Measurements from ENCODE around the gene SYNJ1.

The SYNJ1 gene

GRCh38 chr21:32597205-32597604 is 130.6 kb downstream of the SYNJ1 start:
- DNase-seq, result no peak
- H3K56ac ChIP-seq (ENCODE audit: low read length), result no peak overlapping the region
- no peak overlapping the region for H3K23ac ChIP-seq (ENCODE audit: low read length)
- H3K79me2 ChIP-seq (ENCODE audit: control insufficient read depth, insufficient read depth, low read length), result no peaks in the 10 kb centered on the region
- no peak overlapping the region for H2AK5ac ChIP-seq (ENCODE audit: low read length)
- H2BK120ac ChIP-seq (ENCODE audit: low read depth, low read length), result no peak overlapping the region
- no peak overlapping the region for H4K5ac ChIP-seq (ENCODE audit: low read length)
- no peak overlapping the region for H3K4me2 ChIP-seq (ENCODE audit: low read length)
- H3K79me1 ChIP-seq (ENCODE audit: low read length), result no peaks in the 10 kb centered on the region
- no peak overlapping the region for H2BK15ac ChIP-seq (replicated peaks; ENCODE audit: low read depth)
- H3K9ac ChIP-seq (ENCODE audit: low read length), result no peak overlapping the region
- no peak overlapping the region for H3K18ac ChIP-seq (ENCODE audit: low read length)
- H3K4ac ChIP-seq (ENCODE audit: low read depth, low read length), result no peak overlapping the region
- no peak overlapping the region for H3K27ac ChIP-seq (ENCODE audit: low read depth, low read length)
- no peaks in the 10 kb centered on the region for H3K4me1 ChIP-seq (ENCODE audit: control insufficient read depth, low read depth, low read length)
- H4K8ac ChIP-seq (ENCODE audit: low read depth, low read length), result no peak overlapping the region
- peaks cover 1% of the 10 kb centered on the region for H3K36me3 ChIP-seq (ENCODE audit: control insufficient read depth, insufficient read depth, low read length)
- WGBS (ENCODE audit: extremely low coverage, insufficient coverage, low lambda C conversion rate), result no CpG with 5 or more reads among the region's 6 CpGs
- no peak overlapping the region for H3K4me3 ChIP-seq (ENCODE audit: low read length)
- no peak overlapping the region for H2BK5ac ChIP-seq (ENCODE audit: low read length)
- no peaks in the 10 kb centered on the region for H3K27me3 ChIP-seq (ENCODE audit: insufficient read depth, low read length, poor library complexity)

GRCh38 chr21:32595431-32595830 is 132.4 kb downstream of the SYNJ1 start:
- no peak overlapping the region for H2AK5ac ChIP-seq (ENCODE audit: low read length)
- DNase-seq, result no peak
- no peak overlapping the region for H3K18ac ChIP-seq (ENCODE audit: low read length)
- no peaks in the 10 kb centered on the region for H3K4me1 ChIP-seq (ENCODE audit: control insufficient read depth, low read depth, low read length)
- WGBS (ENCODE audit: extremely low coverage, insufficient coverage, low lambda C conversion rate), result no CpG with 5 or more reads among the region's 11 CpGs
- H2BK120ac ChIP-seq (ENCODE audit: low read depth, low read length), result no peak overlapping the region
- H3K56ac ChIP-seq (ENCODE audit: low read length), result no peak overlapping the region
- H3K9ac ChIP-seq (ENCODE audit: low read length), result no peak overlapping the region
- H3K27me3 ChIP-seq (ENCODE audit: insufficient read depth, low read length, poor library complexity), result no peaks in the 10 kb centered on the region
- H4K5ac ChIP-seq (ENCODE audit: low read length), result no peak overlapping the region
- no peak overlapping the region for H3K23ac ChIP-seq (ENCODE audit: low read length)
- H2BK5ac ChIP-seq (ENCODE audit: low read length), result no peak overlapping the region
- no peak overlapping the region for H4K8ac ChIP-seq (ENCODE audit: low read depth, low read length)
- H3K4me2 ChIP-seq (ENCODE audit: low read length), result no peak overlapping the region
- no peak overlapping the region for H3K4me3 ChIP-seq (ENCODE audit: low read length)
- H3K36me3 ChIP-seq (ENCODE audit: control insufficient read depth, insufficient read depth, low read length), result peaks cover 1% of the 10 kb centered on the region
- H3K79me2 ChIP-seq (ENCODE audit: control insufficient read depth, insufficient read depth, low read length), result no peaks in the 10 kb centered on the region
- H3K79me1 ChIP-seq (ENCODE audit: low read length), result no peaks in the 10 kb centered on the region
- no peak overlapping the region for H3K27ac ChIP-seq (ENCODE audit: low read depth, low read length)
- no peak overlapping the region for H3K4ac ChIP-seq (ENCODE audit: low read depth, low read length)
- H2BK15ac ChIP-seq (replicated peaks; ENCODE audit: low read depth), result no peak overlapping the region

DNA sequence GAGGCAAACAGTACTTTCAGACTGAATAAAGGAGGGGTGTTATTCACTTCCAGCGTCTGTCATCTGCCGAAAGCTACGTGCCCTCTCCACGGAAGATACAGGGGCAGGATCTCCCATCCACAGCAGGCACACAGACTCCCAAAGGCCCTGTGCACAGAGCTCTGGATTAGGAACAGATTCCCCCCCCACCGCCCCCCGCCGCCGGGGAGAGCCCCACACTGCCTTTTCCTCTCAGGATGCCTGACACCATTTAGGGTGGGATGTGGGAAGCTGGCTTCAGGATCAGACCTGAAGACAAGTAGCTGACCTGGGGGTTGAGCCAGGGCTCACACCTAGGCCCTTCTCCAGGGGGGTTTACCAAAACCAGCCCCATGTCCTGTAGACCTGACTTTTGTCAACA is 134.1 kb downstream of the SYNJ1 start:
- Histone ChIP-seq H3K9ac (ENCODE audit: low read length) (no peak overlapping the region), H2BK5ac (ENCODE audit: low read length) (no peak overlapping the region), H3K4ac (ENCODE audit: low read depth, low read length) (no peak overlapping the region), H3K4me3 (ENCODE audit: low read length) (no peak overlapping the region), H3K4me1 (ENCODE audit: control insufficient read depth, low read depth, low read length) (no peaks in the 10 kb centered on the region), H3K23ac (ENCODE audit: low read length) (no peak overlapping the region), H4K5ac (ENCODE audit: low read length) (no peak overlapping the region), H2BK15ac (replicated peaks; ENCODE audit: low read depth) (no peak overlapping the region), H3K18ac (ENCODE audit: low read length) (no peak overlapping the region), H4K8ac (ENCODE audit: low read depth, low read length) (no peak overlapping the region), H3K79me2 (ENCODE audit: control insufficient read depth, insufficient read depth, low read length) (no peaks in the 10 kb centered on the region), H3K79me1 (ENCODE audit: low read length) (no peaks in the 10 kb centered on the region), H3K36me3 (ENCODE audit: control insufficient read depth, insufficient read depth, low read length) (no peaks in the 10 kb centered on the region), H3K56ac (ENCODE audit: low read length) (no peak overlapping the region), H2BK120ac (ENCODE audit: low read depth, low read length) (no peak overlapping the region), H3K4me2 (ENCODE audit: low read length) (no peak overlapping the region), H2AK5ac (ENCODE audit: low read length) (no peak overlapping the region), H3K27ac (ENCODE audit: low read depth, low read length) (no peak overlapping the region), H3K27me3 (ENCODE audit: insufficient read depth, low read length, poor library complexity) (no peaks in the 10 kb centered on the region)
- no peak for DNase-seq
- no CpG with 5 or more reads among the region's 8 CpGs for WGBS (ENCODE audit: extremely low coverage, insufficient coverage, low lambda C conversion rate)

- no peak overlapping the region for H3K56ac ChIP-seq (ENCODE audit: low read length)
- H2AK5ac ChIP-seq (ENCODE audit: low read length), result no peak overlapping the region
- H3K79me2 ChIP-seq (ENCODE audit: control insufficient read depth, insufficient read depth, low read length), result no peaks in the 10 kb centered on the region
- no peaks in the 10 kb centered on the region for H3K79me1 ChIP-seq (ENCODE audit: low read length)
- no peak overlapping the region for H3K18ac ChIP-seq (ENCODE audit: low read length)
- no peak overlapping the region for H2BK120ac ChIP-seq (ENCODE audit: low read depth, low read length)
- H2BK15ac ChIP-seq (replicated peaks; ENCODE audit: low read depth), result no peak overlapping the region
- no peak overlapping the region for H3K27ac ChIP-seq (ENCODE audit: low read depth, low read length)
- H3K36me3 ChIP-seq (ENCODE audit: control insufficient read depth, insufficient read depth, low read length), result no peaks in the 10 kb centered on the region
- H3K9ac ChIP-seq (ENCODE audit: low read length), result no peak overlapping the region
- DNase-seq, result no peak
- no peak overlapping the region for H4K8ac ChIP-seq (ENCODE audit: low read depth, low read length)
- no peak overlapping the region for H3K4ac ChIP-seq (ENCODE audit: low read depth, low read length)
- no peak overlapping the region for H2BK5ac ChIP-seq (ENCODE audit: low read length)
- H3K4me1 ChIP-seq (ENCODE audit: control insufficient read depth, low read depth, low read length), result no peaks in the 10 kb centered on the region
- no peak overlapping the region for H3K4me2 ChIP-seq (ENCODE audit: low read length)
- WGBS (ENCODE audit: extremely low coverage, insufficient coverage, low lambda C conversion rate), result no CpG with 5 or more reads among the region's 10 CpGs
- no peak overlapping the region for H3K23ac ChIP-seq (ENCODE audit: low read length)
- no peak overlapping the region for H4K5ac ChIP-seq (ENCODE audit: low read length)
- no peaks in the 10 kb centered on the region for H3K27me3 ChIP-seq (ENCODE audit: insufficient read depth, low read length, poor library complexity)
- H3K4me3 ChIP-seq (ENCODE audit: low read length), result no peak overlapping the region
Measured at GRCh38 chr21:32592929-32593502, 134.8 kb downstream of the SYNJ1 start.

DNA sequence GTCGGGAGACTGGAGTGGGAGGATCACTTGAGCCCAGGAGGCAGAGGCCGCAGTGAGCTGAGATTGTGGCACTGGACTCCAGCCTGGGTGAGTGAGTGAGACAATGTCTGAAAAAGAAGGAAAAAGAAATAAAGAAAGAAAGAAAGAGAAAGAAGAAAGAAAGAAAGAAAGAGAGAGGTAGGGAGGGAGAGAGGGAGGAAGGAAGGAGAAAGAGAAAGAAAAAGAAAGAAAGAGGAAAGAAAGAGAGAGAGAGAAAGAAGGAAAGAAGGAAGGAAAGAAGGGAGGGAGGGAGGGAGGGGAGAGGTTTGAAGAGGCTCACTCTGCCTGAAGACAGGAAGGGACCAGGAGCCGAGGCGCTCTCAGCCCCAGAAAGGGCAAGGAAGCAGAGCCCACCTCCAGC is 137.7 kb downstream of the SYNJ1 start:
- WGBS (ENCODE audit: extremely low coverage, insufficient coverage, low lambda C conversion rate), result no CpG with 5 or more reads among the region's 4 CpGs
- Histone ChIP-seq H3K4me1 (ENCODE audit: control insufficient read depth, low read depth, low read length) (no peaks in the 10 kb centered on the region), H3K4me2 (ENCODE audit: low read length) (no peak overlapping the region)

GRCh38 chr21:32587651-32588050 is 140.2 kb downstream of the SYNJ1 start:
- Histone ChIP-seq H3K9ac (ENCODE audit: low read length) (no peak overlapping the region), H3K79me1 (ENCODE audit: low read length) (no peaks in the 10 kb centered on the region), H3K79me2 (ENCODE audit: control insufficient read depth, insufficient read depth, low read length) (no peaks in the 10 kb centered on the region), H3K27ac (ENCODE audit: low read depth, low read length) (no peak overlapping the region), H3K4me1 (ENCODE audit: control insufficient read depth, low read depth, low read length) (no peaks in the 10 kb centered on the region), H4K8ac (ENCODE audit: low read depth, low read length) (no peak overlapping the region), H3K36me3 (ENCODE audit: control insufficient read depth, insufficient read depth, low read length) (no peaks in the 10 kb centered on the region), H3K4ac (ENCODE audit: low read depth, low read length) (no peak overlapping the region), H2AK5ac (ENCODE audit: low read length) (no peak overlapping the region), H3K23ac (ENCODE audit: low read length) (no peak overlapping the region), H2BK120ac (ENCODE audit: low read depth, low read length) (no peak overlapping the region), H3K27me3 (ENCODE audit: insufficient read depth, low read length, poor library complexity) (no peaks in the 10 kb centered on the region), H3K56ac (ENCODE audit: low read length) (no peak overlapping the region), H2BK5ac (ENCODE audit: low read length) (no peak overlapping the region), H3K4me3 (ENCODE audit: low read length) (no peak overlapping the region), H2BK15ac (replicated peaks; ENCODE audit: low read depth) (no peak overlapping the region), H4K5ac (ENCODE audit: low read length) (no peak overlapping the region), H3K18ac (ENCODE audit: low read length) (no peak overlapping the region), H3K4me2 (ENCODE audit: low read length) (no peak overlapping the region)
- DNase-seq, result no peak
- WGBS (ENCODE audit: extremely low coverage, insufficient coverage, low lambda C conversion rate), result no CpG with 5 or more reads among the region's 5 CpGs

More for the DNA sequence above, 137.7 kb downstream of the SYNJ1 start:
- H2BK15ac ChIP-seq (replicated peaks; ENCODE audit: low read depth), result no peak overlapping the region
- H3K23ac ChIP-seq (ENCODE audit: low read length), result no peak overlapping the region
- no peak overlapping the region for H3K56ac ChIP-seq (ENCODE audit: low read length)
- H3K4me3 ChIP-seq (ENCODE audit: low read length), result no peak overlapping the region
- H3K9ac ChIP-seq (ENCODE audit: low read length), result no peak overlapping the region
- no peak overlapping the region for H2BK120ac ChIP-seq (ENCODE audit: low read depth, low read length)
- no peak overlapping the region for H4K5ac ChIP-seq (ENCODE audit: low read length)
- no peak overlapping the region for H2BK5ac ChIP-seq (ENCODE audit: low read length)
- no peaks in the 10 kb centered on the region for H3K79me2 ChIP-seq (ENCODE audit: control insufficient read depth, insufficient read depth, low read length)
- no peak for DNase-seq
- H3K27me3 ChIP-seq (ENCODE audit: insufficient read depth, low read length, poor library complexity), result no peaks in the 10 kb centered on the region
- no peak overlapping the region for H2AK5ac ChIP-seq (ENCODE audit: low read length)
- H3K4ac ChIP-seq (ENCODE audit: low read depth, low read length), result no peak overlapping the region
- no peak overlapping the region for H3K27ac ChIP-seq (ENCODE audit: low read depth, low read length)
- H3K18ac ChIP-seq (ENCODE audit: low read length), result no peak overlapping the region
- H3K79me1 ChIP-seq (ENCODE audit: low read length), result no peaks in the 10 kb centered on the region
- H3K36me3 ChIP-seq (ENCODE audit: control insufficient read depth, insufficient read depth, low read length), result no peaks in the 10 kb centered on the region
- H4K8ac ChIP-seq (ENCODE audit: low read depth, low read length), result no peak overlapping the region

Measured in mesendoderm (in vitro differentiated cells).